ENCODE data around the gene BICD2. TPM values are rescaled to one million over a fixed set of nuclear protein-coding genes. Genes with fewer than 3 reads are reported as not detected.

The BICD2 gene
- total and polyA plus RNA-seq, 4 donors = 13.8 to 33.2 (median 26.4) TPM

DNA sequence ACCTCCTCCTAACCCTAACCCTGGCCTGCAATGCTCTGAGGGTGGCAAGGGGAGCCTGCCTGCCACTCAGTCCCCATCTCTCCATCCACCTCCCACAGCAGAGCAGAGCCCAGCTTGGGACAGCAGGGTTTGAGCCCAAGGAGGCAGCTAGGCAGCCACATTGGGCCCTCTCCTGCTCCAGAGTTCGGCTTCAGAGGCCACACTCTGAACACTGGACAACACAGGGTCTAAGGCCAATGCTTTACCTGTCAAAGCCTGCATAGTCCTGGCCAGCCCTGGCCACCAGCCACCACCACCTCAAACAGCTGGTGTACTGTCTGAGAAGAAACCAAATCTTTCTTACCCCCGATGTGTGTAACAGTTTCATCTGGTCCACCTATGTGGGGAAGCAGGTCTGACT is 5.2 kb downstream of the BICD2 start:
- no peak for TF ChIP-seq CTCF (IDR thresholded peaks at IDR 0.05; ENCODE audit: control extremely low read depth, extremely low read depth)
- no peak overlapping the region for H3K4me3 ChIP-seq
- 82 to 87% methylated on average over 2 of the region's 2 CpGs for WGBS, 2 donors
- peaks cover 0 to 6% (median under 1%) of the 10 kb centered on the region in 4 donors for H3K36me3 ChIP-seq (ENCODE audit: control insufficient read depth in 4 of 4, insufficient read depth in 4 of 4, low read length in 4 of 4)
- DNase-seq (no peak), ATAC-seq (ENCODE audit: insufficient read depth, low FRiP score) (no peak)
- H3K9ac ChIP-seq (ENCODE audit: insufficient read depth in 1 of 2, low read length in 2 of 2) = no peak overlapping the region
- H3K27ac ChIP-seq (ENCODE audit: low read depth in 1 of 2, low read length in 1 of 2) = no peak overlapping the region
- peaks cover 0 to 3% (median 0%) of the 10 kb centered on the region in 4 donors for H3K9me3 ChIP-seq (ENCODE audit: control insufficient read depth in 4 of 4, insufficient read depth in 3 of 4, low read length in 3 of 4)
- H3K4me1 ChIP-seq (ENCODE audit: control insufficient read depth in 5 of 5, insufficient read depth in 5 of 5, low read length in 5 of 5) = peaks cover 2 to 28% (median 12%) of the 10 kb centered on the region in 5 donors
- H3K27me3 ChIP-seq (ENCODE audit: control insufficient read depth in 3 of 3, insufficient read depth in 3 of 3, low read length in 2 of 3) = no peaks in the 10 kb centered on the region

- 90 to 97% methylated on average over 9 of the region's 9 CpGs for WGBS, 2 donors
- Histone ChIP-seq H3K27me3 (ENCODE audit: control insufficient read depth in 3 of 3, insufficient read depth in 3 of 3, low read length in 2 of 3) (no peaks in the 10 kb centered on the region), H3K9me3 (ENCODE audit: control insufficient read depth in 4 of 4, insufficient read depth in 3 of 4, low read length in 3 of 4) (peaks cover 0 to 3% (median 0%) of the 10 kb centered on the region in 4 donors), H3K4me3 (no peak overlapping the region), H3K9ac (ENCODE audit: insufficient read depth in 1 of 2, low read length in 2 of 2) (no peak overlapping the region), H3K36me3 (ENCODE audit: control insufficient read depth in 4 of 4, insufficient read depth in 4 of 4, low read length in 4 of 4) (peaks cover 0 to 6% (median under 1%) of the 10 kb centered on the region in 4 donors), H3K4me1 (ENCODE audit: control insufficient read depth in 5 of 5, insufficient read depth in 5 of 5, low read length in 5 of 5) (peaks cover 0 to 18% (median 0%) of the 10 kb centered on the region in 5 donors), H3K27ac (ENCODE audit: low read depth in 1 of 2, low read length in 1 of 2) (no peak overlapping the region)
- no peak for TF ChIP-seq CTCF (IDR thresholded peaks at IDR 0.05; ENCODE audit: control extremely low read depth, extremely low read depth)
- no peak for ATAC-seq (ENCODE audit: insufficient read depth, low FRiP score)
- DNase-seq = no peak
These were observed 7.8 kb downstream of the BICD2 start for GRCh38 chr9:92756792-92757191.

- Histone ChIP-seq H3K9ac (ENCODE audit: insufficient read depth in 1 of 2, low read length in 2 of 2) (no peak overlapping the region), H3K4me3 (no peak overlapping the region), H3K4me1 (ENCODE audit: control insufficient read depth in 5 of 5, insufficient read depth in 5 of 5, low read length in 5 of 5) (peaks cover 7 to 21% (median 10%) of the 10 kb centered on the region in 5 donors), H3K36me3 (ENCODE audit: control insufficient read depth in 4 of 4, insufficient read depth in 4 of 4, low read length in 4 of 4) (peaks cover 0 to 6% (median under 1%) of the 10 kb centered on the region in 4 donors), H3K27ac (ENCODE audit: low read depth in 1 of 2, low read length in 1 of 2) (no peak overlapping the region), H3K27me3 (ENCODE audit: control insufficient read depth in 3 of 3, insufficient read depth in 3 of 3, low read length in 2 of 3) (no peaks in the 10 kb centered on the region), H3K9me3 (ENCODE audit: control insufficient read depth in 4 of 4, insufficient read depth in 3 of 4, low read length in 3 of 4) (peaks cover 0 to 3% (median 0%) of the 10 kb centered on the region in 4 donors)
- no peak for TF ChIP-seq CTCF (IDR thresholded peaks at IDR 0.05; ENCODE audit: control extremely low read depth, extremely low read depth)
- DNase-seq (no peak), ATAC-seq (ENCODE audit: insufficient read depth, low FRiP score) (no peak)
- WGBS, 2 donors = 79 to 89% methylated on average over 11 of the region's 11 CpGs
These were observed 10.4 kb downstream of the BICD2 start for GRCh38 chr9:92754091-92754745.
